ENCODE measurements around the gene B4GALT2. TPM values are rescaled to one million over a fixed set of nuclear protein-coding genes. Genes with fewer than 3 reads are reported as not detected.

The B4GALT2 gene
- total RNA-seq, 1 experiment from 2014 or later: 76.8 TPM

DNA sequence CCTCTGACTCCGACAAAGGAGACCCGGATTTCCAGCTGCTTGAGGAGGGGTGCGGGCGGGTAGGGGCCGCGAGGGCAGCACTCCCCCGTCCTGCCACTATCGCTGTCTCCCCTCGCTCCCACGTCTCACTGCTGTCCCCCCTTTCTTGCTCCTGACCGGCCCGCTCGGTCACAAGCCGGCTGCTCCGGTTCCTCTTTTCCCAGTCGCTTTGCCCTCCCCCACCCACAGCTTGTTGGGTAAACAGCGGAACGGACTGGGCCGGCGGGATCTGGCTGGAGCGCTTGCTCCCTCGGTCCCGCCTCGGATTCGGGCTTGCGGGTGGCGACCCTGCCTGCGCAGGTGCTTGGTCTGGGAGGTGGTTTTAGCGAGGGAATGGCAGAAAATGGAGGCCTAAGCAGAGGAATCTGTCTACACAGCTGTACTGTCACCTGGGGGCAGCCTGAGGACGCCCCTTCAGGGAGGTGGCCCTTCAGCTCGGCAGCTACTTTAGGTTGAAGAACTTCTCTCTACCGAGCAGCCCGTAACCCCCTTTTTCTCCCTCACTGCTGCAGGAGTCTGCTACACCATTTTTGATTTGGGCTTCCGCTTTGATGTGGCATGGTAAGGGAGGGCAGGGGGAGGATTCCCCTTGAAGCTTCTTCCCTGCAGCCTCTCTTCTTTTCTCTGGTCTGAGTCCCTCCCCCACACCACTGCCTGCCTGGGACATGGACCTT lies 3.6 kb upstream of the B4GALT2 start:
- DNase-seq (ENCODE audit: low read depth, low spot score) (no peak), ATAC-seq (peak; percentile 4)
- peaks cover 24 to 65% of the 10 kb centered on the region in 2 experiments for H3K4me1 ChIP-seq (ENCODE audit: control insufficient read depth in 1 of 2, insufficient read depth in 2 of 2, low read length in 2 of 2)
- H3K9ac ChIP-seq (ENCODE audit: low read length): peak overlapping the region; percentile 93
- H3K36me3 ChIP-seq (ENCODE audit: control insufficient read depth in 1 of 2, insufficient read depth in 2 of 2, low read length in 2 of 2): peaks cover 15 to 50% of the 10 kb centered on the region in 2 experiments; a peak in 3 of 4 replicates
- TF ChIP-seq SP1 (IDR thresholded peaks at IDR 0.05; ENCODE audit: low read depth): no peak
- TF ChIP-seq TCF7L2 (IDR thresholded peaks at IDR 0.05; ENCODE audit: borderline replicate concordance, extremely low read depth, insufficient read depth, insufficient read length): peak; percentile 10
- no peak for TF ChIP-seq SRF (IDR thresholded peaks at IDR 0.05; ENCODE audit: low read depth)
- TF ChIP-seq ZFX (IDR thresholded peaks at IDR 0.05): peak; percentile 49
- TF ChIP-seq SIN3A (IDR thresholded peaks at IDR 0.05; ENCODE audit: low read depth): no peak
- no peak for TF ChIP-seq RAD21 (IDR thresholded peaks at IDR 0.05; ENCODE audit: low read depth)
- POLR2A ChIA-PET: no interaction called here
- CTCF ChIA-PET: interaction anchor here (1.4 to 2.2 kb wide), 2 partner anchors 41 to 72 kb away, joined by 6 to 10 read pairs; no protein-coding TSS in a partner anchor
- TSS peak; percentile 27 for BruUV-seq (replicated peaks)
- H3K27ac ChIP-seq (ENCODE audit: low read depth, low read length): peak overlapping the region; percentile 80
- H3K27me3 ChIP-seq (ENCODE audit: insufficient read depth, low read length): no peaks in the 10 kb centered on the region
- RAD21 ChIA-PET (ENCODE audit: low non-redundant PET in 1 of 2, low total read pairs in 2 of 2, uncharacterized antibody in 2 of 2, unreplicated experiment in 2 of 2): no interaction called here
- H3K4me3 ChIP-seq (replicated peaks in 1 of 2; ENCODE audit: low read depth in 1 of 2, low read length in 2 of 2): peak overlapping the region; percentile 92 to 99
- peaks cover 63% of the 10 kb centered on the region for H3K79me2 ChIP-seq (ENCODE audit: insufficient read depth, low read length)
- intact Hi-C loops (cut with micrococcal nuclease): no loop called here
- H3K9me3 ChIP-seq (ENCODE audit: control insufficient read depth in 1 of 2, insufficient read depth in 1 of 2, low read depth in 1 of 2, low read length in 2 of 2): no peaks in the 10 kb centered on the region
- H2AFZ ChIP-seq (ENCODE audit: low read depth, low read length, poor library complexity, severe bottlenecking): no peak overlapping the region
- H4K20me1 ChIP-seq (ENCODE audit: insufficient read depth): no peaks in the 10 kb centered on the region
- H3K4me2 ChIP-seq (ENCODE audit: low read length): peak overlapping the region; percentile 97
- H3K9me2 ChIP-seq (ENCODE audit: insufficient read depth): no peaks in the 10 kb centered on the region

DNA sequence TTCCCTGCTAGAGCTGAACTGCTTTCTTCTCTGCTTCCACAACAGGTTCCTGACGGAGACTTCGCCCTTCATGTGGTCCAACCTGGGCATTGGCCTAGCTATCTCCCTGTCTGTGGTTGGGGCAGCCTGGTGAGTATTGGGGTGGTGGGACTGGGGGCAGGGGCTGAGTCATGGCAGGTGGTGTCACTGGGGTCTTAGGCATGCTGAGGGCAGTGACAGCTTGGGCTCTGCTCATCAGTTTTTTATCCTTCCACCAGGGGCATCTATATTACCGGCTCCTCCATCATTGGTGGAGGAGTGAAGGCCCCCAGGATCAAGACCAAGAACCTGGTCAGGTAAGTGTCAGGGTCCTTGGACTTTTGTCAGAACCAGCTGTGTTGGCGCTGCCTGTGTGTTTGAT lies 3.0 kb upstream of the B4GALT2 start:
- Histone ChIP-seq H3K9me2 (ENCODE audit: insufficient read depth) (no peaks in the 10 kb centered on the region), H3K27me3 (ENCODE audit: insufficient read depth, low read length) (no peaks in the 10 kb centered on the region), H4K20me1 (ENCODE audit: insufficient read depth) (no peaks in the 10 kb centered on the region), H3K79me2 (ENCODE audit: insufficient read depth, low read length) (peaks cover 63% of the 10 kb centered on the region), H3K27ac (ENCODE audit: low read depth, low read length) (peak overlapping the region; percentile 80), H3K36me3 (ENCODE audit: control insufficient read depth in 1 of 2, insufficient read depth in 2 of 2, low read length in 2 of 2) (peaks cover 15 to 48% of the 10 kb centered on the region in 2 experiments; a peak in 3 of 4 replicates), H3K4me1 (ENCODE audit: control insufficient read depth in 1 of 2, insufficient read depth in 2 of 2, low read length in 2 of 2) (peaks cover 21 to 64% of the 10 kb centered on the region in 2 experiments), H3K4me3 (replicated peaks in 1 of 2; ENCODE audit: low read depth in 1 of 2, low read length in 2 of 2) (peak overlapping the region; percentile 92 to 99), H2AFZ (ENCODE audit: low read depth, low read length, poor library complexity, severe bottlenecking) (no peak overlapping the region), H3K4me2 (ENCODE audit: low read length) (peak overlapping the region; percentile 97), H3K9ac (ENCODE audit: low read length) (peak overlapping the region; percentile 93), H3K9me3 (ENCODE audit: control insufficient read depth in 1 of 2, insufficient read depth in 1 of 2, low read depth in 1 of 2, low read length in 2 of 2) (no peaks in the 10 kb centered on the region)
- RAD21 ChIA-PET (ENCODE audit: low non-redundant PET in 1 of 2, low total read pairs in 2 of 2, uncharacterized antibody in 2 of 2, unreplicated experiment in 2 of 2): no interaction called here
- POLR2A ChIA-PET: no interaction called here
- DNase-seq (ENCODE audit: low read depth, low spot score) (no peak), ATAC-seq (no peak)
- TF ChIP-seq RAD21 (IDR thresholded peaks at IDR 0.05; ENCODE audit: low read depth) (no peak), ZNF274 (IDR thresholded peaks at IDR 0.05; ENCODE audit: low read depth, low read length) (no peak), POLR2A (IDR thresholded peaks at IDR 0.05; ENCODE audit: borderline replicate concordance, extremely low read depth, insufficient read depth, insufficient read length) (no peak), ELF1 (IDR thresholded peaks at IDR 0.05; ENCODE audit: borderline replicate concordance, low read depth) (no peak), FOSL1 (IDR thresholded peaks at IDR 0.05; ENCODE audit: low read depth) (no peak), CEBPB (IDR thresholded peaks at IDR 0.05; ENCODE audit: low read depth) (no peak)
- TF ChIP-seq, protein P1, sequence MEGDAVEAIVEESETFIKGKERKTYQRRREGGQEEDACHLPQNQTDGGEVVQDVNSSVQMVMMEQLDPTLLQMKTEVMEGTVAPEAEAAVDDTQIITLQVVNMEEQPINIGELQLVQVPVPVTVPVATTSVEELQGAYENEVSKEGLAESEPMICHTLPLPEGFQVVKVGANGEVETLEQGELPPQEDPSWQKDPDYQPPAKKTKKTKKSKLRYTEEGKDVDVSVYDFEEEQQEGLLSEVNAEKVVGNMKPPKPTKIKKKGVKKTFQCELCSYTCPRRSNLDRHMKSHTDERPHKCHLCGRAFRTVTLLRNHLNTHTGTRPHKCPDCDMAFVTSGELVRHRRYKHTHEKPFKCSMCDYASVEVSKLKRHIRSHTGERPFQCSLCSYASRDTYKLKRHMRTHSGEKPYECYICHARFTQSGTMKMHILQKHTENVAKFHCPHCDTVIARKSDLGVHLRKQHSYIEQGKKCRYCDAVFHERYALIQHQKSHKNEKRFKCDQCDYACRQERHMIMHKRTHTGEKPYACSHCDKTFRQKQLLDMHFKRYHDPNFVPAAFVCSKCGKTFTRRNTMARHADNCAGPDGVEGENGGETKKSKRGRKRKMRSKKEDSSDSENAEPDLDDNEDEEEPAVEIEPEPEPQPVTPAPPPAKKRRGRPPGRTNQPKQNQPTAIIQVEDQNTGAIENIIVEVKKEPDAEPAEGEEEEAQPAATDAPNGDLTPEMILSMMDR (IDR thresholded peaks at IDR 0.05 in 2 of 3, conservative IDR thresholded peaks at IDR 0.05 in 1 of 3; ENCODE audit: borderline replicate concordance in 1 of 3, insufficient read depth in 1 of 3, low read depth in 2 of 3, low read length in 2 of 3): 0 out of 6 replicates have a peak, but pooled peaks of 2 of the 3 experiments have one; percentile 13 to 24
- BruUV-seq (replicated peaks): no TSS peak
- CTCF ChIA-PET: interaction anchor here (2.2 kb wide), 1 partner anchor 41 kb away, joined by 10 read pairs; no protein-coding TSS in a partner anchor
- intact Hi-C loops (cut with micrococcal nuclease): no loop called here

Data from HCT116 (cell line).